H9 (cell line): ENCODE data around the gene LRP1B. TPM values are rescaled to one million over a fixed set of nuclear protein-coding genes. Genes with fewer than 3 reads are reported as not detected.

Experiments
- DNase-seq: peaks from one replicate; pipeline ENCODE4 v3.0.0-alpha.2; 2017
- H2AFZ ChIP-seq: one replicate; pipeline ENCODE4 v1.6.1; 2013; ENCODE audit warnings: mild to moderate bottlenecking, low read length, control low read depth, moderate library complexity
- H2AK5ac ChIP-seq: 2 replicates; pipeline ENCODE4 v1.6.1; 2013; ENCODE audit warnings: low read length, control low read depth, mixed read lengths; ENCODE audit not compliant: insufficient read length
- H2BK120ac ChIP-seq: one replicate; pipeline ENCODE4 v1.6.1; 2013; ENCODE audit warnings: low read depth, mild to moderate bottlenecking, low read length, control low read depth, inconsistent platforms; ENCODE audit not compliant: poor library complexity, severe bottlenecking
- H2BK12ac ChIP-seq: 2 replicates; pipeline ENCODE4 v1.6.1; 2013; ENCODE audit warnings: low read length, control low read depth, mixed read lengths, low read depth; ENCODE audit not compliant: insufficient read length
- H2BK15ac ChIP-seq: 2 replicates; pipeline ENCODE4 v1.6.1; 2013; ENCODE audit warnings: low read depth, low read length, control low read depth
- H2BK20ac ChIP-seq: one replicate; pipeline ENCODE4 v1.6.1; 2013; ENCODE audit warnings: low read depth, mild to moderate bottlenecking, low read length, control low read depth, inconsistent platforms; ENCODE audit not compliant: poor library complexity, severe bottlenecking
- H2BK5ac ChIP-seq: 2 replicates; pipeline ENCODE4 v1.6.1; 2013; ENCODE audit warnings: low read length, control low read depth, mixed read lengths; ENCODE audit not compliant: insufficient read length
- H3K14ac ChIP-seq: 2 replicates; pipeline ENCODE4 v1.6.1; 2013; ENCODE audit warnings: low read length, control low read depth; ENCODE audit not compliant: insufficient read depth
- H3K18ac ChIP-seq: 2 replicates; pipeline ENCODE4 v1.6.1; 2013; ENCODE audit warnings: low read depth, mild to moderate bottlenecking, mixed read lengths, low read length, control low read depth; ENCODE audit not compliant: insufficient read length
- H3K23ac ChIP-seq: 2 replicates; pipeline ENCODE4 v1.6.1; 2013; ENCODE audit warnings: low read length, control low read depth, mixed read lengths, low read depth; ENCODE audit not compliant: insufficient read length
- H3K23me2 ChIP-seq: 2 replicates; pipeline ENCODE4 v1.6.1; 2013; ENCODE audit warnings: low read depth, mild to moderate bottlenecking, mixed read lengths, low read length, control low read depth; ENCODE audit not compliant: insufficient read length, poor library complexity, severe bottlenecking
- H3K27ac ChIP-seq: 2 replicates; pipeline ENCODE4 v1.5.1; 2013; ENCODE audit warnings: low read length, control low read depth, mixed read lengths, low read depth; ENCODE audit not compliant: insufficient read length
- H3K27me3 ChIP-seq: 2 replicates; pipeline ENCODE4 v1.6.1; 2013; ENCODE audit warnings: low read length, control low read depth, inconsistent platforms; ENCODE audit not compliant: insufficient read depth
- H3K4ac ChIP-seq: 2 replicates; pipeline ENCODE4 v1.6.1; 2013; ENCODE audit warnings: low read depth, mild to moderate bottlenecking, control low read depth, inconsistent platforms, low read length, moderate library complexity
- H3K4me1 ChIP-seq: 2 replicates; pipeline ENCODE4 v1.6.1; 2013; ENCODE audit warnings: low read length, control low read depth, inconsistent platforms; ENCODE audit not compliant: insufficient read depth
- H3K4me2 ChIP-seq: 2 replicates; pipeline ENCODE4 v1.6.1; 2013; ENCODE audit warnings: low read length, control low read depth, mixed read lengths; ENCODE audit not compliant: insufficient read length, insufficient read depth
- H3K56ac ChIP-seq: 2 replicates; pipeline ENCODE4 v1.6.1; 2013; ENCODE audit warnings: low read depth, mild to moderate bottlenecking, mixed read lengths, low read length, control low read depth; ENCODE audit not compliant: insufficient read length
- H3K79me1 ChIP-seq: 2 replicates; pipeline ENCODE4 v1.6.1; 2013; ENCODE audit warnings: low read depth, mild to moderate bottlenecking, moderate library complexity, low read length, control low read depth, inconsistent platforms; ENCODE audit not compliant: insufficient read depth, poor library complexity, severe bottlenecking
- H3K79me2 ChIP-seq: 2 replicates; pipeline ENCODE4 v1.6.1; 2013; ENCODE audit warnings: low read length, control low read depth, inconsistent platforms; ENCODE audit not compliant: insufficient read depth
- H3K9ac ChIP-seq: 2 replicates; pipeline ENCODE4 v1.6.1; 2013; ENCODE audit warnings: low read length, control low read depth, mixed read lengths; ENCODE audit not compliant: insufficient read length; ENCODE audit errors: extremely low read depth
- H3K9me3 ChIP-seq: one replicate; pipeline ENCODE4 v1.6.1; 2013; ENCODE audit warnings: low read depth, low read length, inconsistent platforms; ENCODE audit not compliant: control insufficient read depth
- H3T11ph ChIP-seq: one replicate; pipeline ENCODE4 v1.6.1; 2013; ENCODE audit warnings: mild to moderate bottlenecking, low read length, control low read depth, inconsistent platforms
- H4K20me1 ChIP-seq: one replicate; pipeline ENCODE4 v1.6.1; 2013; ENCODE audit not compliant: control insufficient read depth, insufficient read length, insufficient read depth
- H4K5ac ChIP-seq: 2 replicates; pipeline ENCODE4 v1.6.1; 2013; ENCODE audit warnings: low read depth, mild to moderate bottlenecking, mixed read lengths, low read length, control low read depth; ENCODE audit not compliant: insufficient read length
- H4K8ac ChIP-seq: replicated peaks from 2 replicates; pipeline ENCODE4 v1.6.1; 2013; ENCODE audit warnings: low read length, control low read depth, mixed read lengths, low read depth; ENCODE audit not compliant: insufficient read length
- H4K91ac ChIP-seq: 2 replicates; pipeline ENCODE4 v1.6.1; 2013; ENCODE audit warnings: low read depth, mild to moderate bottlenecking, moderate library complexity, mixed read lengths, low read length, control low read depth; ENCODE audit not compliant: insufficient read length
- H3K27ac Mint-ChIP-seq, 3 experiments: 2 replicates in 2 of 3; 3 replicates in 1 of 3; pipeline ENCODE4 v1.8.0; 2020 to 2021; ENCODE audit warnings: mixed read lengths in 3 of 3, mild to moderate bottlenecking in 1 of 3, moderate library complexity in 1 of 3
- H3K27me3 Mint-ChIP-seq: 2 replicates; pipeline ENCODE4 v1.8.0; 2021; ENCODE audit warnings: low read depth, mild to moderate bottlenecking, moderate library complexity, mixed read lengths
- H3K36me3 Mint-ChIP-seq, 3 experiments: 2 replicates in 2 of 3; 3 replicates in 1 of 3; pipeline ENCODE4 v1.8.0; 2020 to 2021; ENCODE audit warnings: low read depth in 3 of 3, mixed read lengths in 3 of 3; ENCODE audit not compliant: insufficient read depth in 1 of 3
- H3K4me1 Mint-ChIP-seq, 2 experiments: 2 replicates each; pipeline ENCODE4 v1.8.0; 2020; ENCODE audit warnings: mixed read lengths in 2 of 2
- H3K4me3 Mint-ChIP-seq, 2 experiments: 2 replicates in 1 of 2; 3 replicates in 1 of 2; pipeline ENCODE4 v1.8.0; 2020 to 2021; ENCODE audit warnings: mild to moderate bottlenecking in 2 of 2, mixed read lengths in 2 of 2, moderate library complexity in 1 of 2
- H3K9me3 Mint-ChIP-seq, 2 experiments: 2 replicates in 1 of 2; 3 replicates in 1 of 2; pipeline ENCODE4 v1.8.0; 2020; ENCODE audit warnings: mild to moderate bottlenecking in 2 of 2, mixed read lengths in 2 of 2, moderate library complexity in 1 of 2
- WGBS: extraction: QIAGEN DNeasy Blood & Tissue Kit; methylation state at CpG from one replicate; pipeline ENCODE4 v1.1.7; 2013; ENCODE audit warnings: missing lambda C conversion rate, low lambda C conversion rate, mixed read lengths; ENCODE audit not compliant: insufficient read length; ENCODE audit errors: extremely low coverage; 5-methylcytosine and 5-hydroxymethylcytosine counted together
- total RNA-seq: library from RNA; stranded (reverse); gene quantifications from 2 replicates; pipeline ENCODE4 v1.2.1, GENCODE V29; 2021
- TF ChIP-seq, protein P1 (sequence below): fragments of 200-600 bp; sonication (generic); conservative IDR thresholded peaks from 3 replicates; pipeline ENCODE4 v1.8.0; 2021; ENCODE audit warnings: antibody characterized with exemption, mild to moderate bottlenecking

LRP1B gene
- total RNA-seq, 1 experiment from 2014 or later: not detected

DNA sequence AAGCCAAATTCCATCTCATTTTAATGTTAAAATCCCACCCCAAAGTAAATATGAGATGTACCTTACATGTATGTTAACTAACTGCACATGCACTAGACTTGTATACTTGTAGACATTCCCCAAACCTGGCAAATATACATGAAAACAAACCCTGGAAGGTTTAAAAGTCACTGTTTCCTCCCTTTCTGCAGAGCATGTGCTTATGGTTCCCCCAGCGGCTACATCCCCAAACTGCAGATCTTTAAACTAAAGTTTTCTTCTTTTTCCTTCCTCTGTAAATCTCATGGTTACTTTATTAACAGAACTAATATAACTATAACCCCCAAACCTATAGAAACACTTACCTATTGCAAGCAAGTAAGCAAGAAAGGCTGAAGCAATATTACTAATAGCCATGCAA is 731.5 kb downstream of the LRP1B start:
- H2BK5ac ChIP-seq: no peak overlapping the region
- H3K27ac ChIP-seq: no peak overlapping the region
- no peak overlapping the region for H2BK20ac ChIP-seq
- no peak overlapping the region for H4K91ac ChIP-seq
- no peak overlapping the region for H2BK12ac ChIP-seq
- no peak overlapping the region for H4K8ac ChIP-seq
- H3K18ac ChIP-seq: no peak overlapping the region
- H3K27ac Mint-ChIP-seq: no peak overlapping the region
- H3K23ac ChIP-seq: no peak overlapping the region
- H3T11ph ChIP-seq: no peak overlapping the region
- TF ChIP-seq, protein P1, sequence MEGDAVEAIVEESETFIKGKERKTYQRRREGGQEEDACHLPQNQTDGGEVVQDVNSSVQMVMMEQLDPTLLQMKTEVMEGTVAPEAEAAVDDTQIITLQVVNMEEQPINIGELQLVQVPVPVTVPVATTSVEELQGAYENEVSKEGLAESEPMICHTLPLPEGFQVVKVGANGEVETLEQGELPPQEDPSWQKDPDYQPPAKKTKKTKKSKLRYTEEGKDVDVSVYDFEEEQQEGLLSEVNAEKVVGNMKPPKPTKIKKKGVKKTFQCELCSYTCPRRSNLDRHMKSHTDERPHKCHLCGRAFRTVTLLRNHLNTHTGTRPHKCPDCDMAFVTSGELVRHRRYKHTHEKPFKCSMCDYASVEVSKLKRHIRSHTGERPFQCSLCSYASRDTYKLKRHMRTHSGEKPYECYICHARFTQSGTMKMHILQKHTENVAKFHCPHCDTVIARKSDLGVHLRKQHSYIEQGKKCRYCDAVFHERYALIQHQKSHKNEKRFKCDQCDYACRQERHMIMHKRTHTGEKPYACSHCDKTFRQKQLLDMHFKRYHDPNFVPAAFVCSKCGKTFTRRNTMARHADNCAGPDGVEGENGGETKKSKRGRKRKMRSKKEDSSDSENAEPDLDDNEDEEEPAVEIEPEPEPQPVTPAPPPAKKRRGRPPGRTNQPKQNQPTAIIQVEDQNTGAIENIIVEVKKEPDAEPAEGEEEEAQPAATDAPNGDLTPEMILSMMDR: peak; percentile 74
- no peaks in the 10 kb centered on the region for H3K4me1 ChIP-seq
- no peaks in the 10 kb centered on the region for H3K9me3 Mint-ChIP-seq
- no peak overlapping the region for H3K56ac ChIP-seq
- no peak overlapping the region for H2AFZ ChIP-seq
- H3K4ac ChIP-seq: no peak overlapping the region
- H3K79me2 ChIP-seq: no peaks in the 10 kb centered on the region
- no peak overlapping the region for H4K5ac ChIP-seq
- H3K9me3 ChIP-seq: no peaks in the 10 kb centered on the region
- DNase-seq: no peak
- H3K36me3 Mint-ChIP-seq: no peaks in the 10 kb centered on the region
- H4K20me1 ChIP-seq: no peaks in the 10 kb centered on the region
- no peak overlapping the region for H2BK120ac ChIP-seq
- H3K79me1 ChIP-seq: no peaks in the 10 kb centered on the region
- no peaks in the 10 kb centered on the region for H3K27me3 ChIP-seq
- WGBS: no CpG with 5 or more reads among the region's 1 CpG
- H3K23me2 ChIP-seq: no peaks in the 10 kb centered on the region
- no peak overlapping the region for H2BK15ac ChIP-seq
- no peak overlapping the region for H3K9ac ChIP-seq
- no peaks in the 10 kb centered on the region for H3K27me3 Mint-ChIP-seq
- no peak overlapping the region for H2AK5ac ChIP-seq
- 0 out of 4 replicates have a peak, but pooled peaks cover 0 to 2% of the 10 kb centered on the region in 2 experiments for H3K4me1 Mint-ChIP-seq
- H3K4me2 ChIP-seq: no peak overlapping the region
- H3K4me3 Mint-ChIP-seq: no peak overlapping the region
- no peak overlapping the region for H3K14ac ChIP-seq
